Suppressor macrophage (primary cell): Measurements from ENCODE around the gene UBC.
"Not testable (repeated sequence)": the region's sequence is repeated elsewhere in the genome, so short reads cannot be mapped to it uniquely, and the experiment has no call there.

Experiments used
- DNase-seq, 4 experiments: peaks; one replicate each; pipeline ENCODE4 v3.0.0-alpha.2; 2020 to 2022

Gene UBC

DNA sequence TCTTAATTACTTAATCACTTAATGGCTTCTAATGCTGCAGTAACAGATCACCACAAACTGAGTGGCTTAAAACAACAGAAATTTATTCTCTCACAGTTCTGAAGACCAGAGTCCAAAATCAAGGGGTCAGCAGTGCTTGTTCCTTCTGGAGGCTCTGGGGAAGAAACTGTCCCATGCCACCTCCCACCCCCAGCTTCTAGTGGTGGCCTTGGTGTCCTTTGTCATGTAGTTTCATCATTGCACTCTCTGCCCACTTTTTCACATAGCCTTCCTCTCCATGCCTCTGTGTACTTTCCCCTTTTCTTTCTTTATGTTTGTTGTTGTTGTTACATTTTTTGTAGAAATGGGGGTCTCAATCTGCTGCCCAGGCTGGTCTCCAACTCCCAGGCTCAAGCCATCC, 16.1 kb upstream of the UBC start:
- DNase-seq = peak; percentile 60 to 80 (median 77)

DNA sequence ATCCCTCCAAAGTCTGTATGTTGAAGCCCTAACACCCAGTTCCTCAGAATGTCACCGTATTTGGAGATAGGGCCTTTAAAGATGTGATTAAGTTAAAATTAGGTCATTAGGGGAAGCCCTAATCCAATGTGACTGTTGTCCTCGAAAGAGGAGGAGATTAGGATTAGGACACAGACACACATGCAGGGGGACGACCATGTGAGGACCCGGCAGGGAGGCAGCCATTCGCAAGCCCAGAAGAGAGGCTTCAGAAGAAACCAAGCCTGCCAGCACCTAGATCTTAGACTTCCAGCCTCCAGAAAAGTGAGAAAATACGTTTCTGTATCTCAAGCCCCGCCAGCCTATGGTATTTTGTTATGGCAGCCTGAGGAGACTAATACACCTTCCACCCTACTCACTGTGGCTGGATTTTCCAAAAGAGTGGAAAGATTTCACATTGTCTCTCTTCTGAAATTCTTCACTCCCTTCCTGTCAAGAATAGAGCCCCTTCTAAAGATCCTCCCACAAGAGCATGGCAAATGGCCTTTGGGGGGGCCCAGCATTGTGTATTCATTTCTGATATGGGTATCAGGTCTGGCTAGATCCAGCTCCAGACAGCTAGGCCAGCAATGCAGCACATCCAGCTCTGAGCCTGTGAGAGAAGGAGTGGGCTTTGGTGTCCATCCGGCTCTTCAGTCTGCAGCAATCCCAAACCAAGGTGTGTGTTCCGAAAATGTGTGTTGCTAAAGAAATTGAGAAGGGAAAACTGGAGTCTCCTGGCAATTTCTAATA, 15.4 kb upstream of the UBC start:
- DNase-seq = no peak

DNA sequence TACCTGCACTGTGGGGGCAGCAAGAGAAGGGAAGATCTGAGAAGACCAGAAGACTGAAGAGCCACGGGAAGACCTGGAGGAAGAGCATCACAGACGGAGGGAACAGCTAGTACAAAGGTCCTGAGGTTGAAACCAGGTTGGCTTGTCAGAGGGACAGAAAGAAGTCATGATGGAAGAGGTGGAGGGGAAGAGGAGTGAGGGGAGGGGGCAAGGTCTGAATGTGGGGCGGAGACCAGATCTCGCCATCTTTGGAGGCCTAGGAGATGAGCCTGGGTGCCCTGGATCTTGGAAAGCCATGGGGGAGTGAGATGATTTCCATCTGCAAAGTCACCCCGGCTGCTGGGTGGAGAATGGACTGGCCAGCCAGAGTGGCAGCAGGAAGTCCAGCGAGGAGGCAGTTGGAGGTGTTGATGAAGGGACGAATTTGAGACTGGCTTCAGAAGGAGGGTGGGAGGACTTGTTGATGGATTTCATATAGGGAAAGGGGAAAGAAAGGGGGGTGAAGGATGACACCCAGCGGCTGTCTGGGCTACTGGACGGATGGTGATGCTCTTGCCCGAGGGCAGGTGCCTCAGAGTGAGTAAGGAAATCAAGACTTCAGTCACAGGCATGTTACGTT, 14.6 kb upstream of the UBC start:
- DNase-seq = no peak

DNA sequence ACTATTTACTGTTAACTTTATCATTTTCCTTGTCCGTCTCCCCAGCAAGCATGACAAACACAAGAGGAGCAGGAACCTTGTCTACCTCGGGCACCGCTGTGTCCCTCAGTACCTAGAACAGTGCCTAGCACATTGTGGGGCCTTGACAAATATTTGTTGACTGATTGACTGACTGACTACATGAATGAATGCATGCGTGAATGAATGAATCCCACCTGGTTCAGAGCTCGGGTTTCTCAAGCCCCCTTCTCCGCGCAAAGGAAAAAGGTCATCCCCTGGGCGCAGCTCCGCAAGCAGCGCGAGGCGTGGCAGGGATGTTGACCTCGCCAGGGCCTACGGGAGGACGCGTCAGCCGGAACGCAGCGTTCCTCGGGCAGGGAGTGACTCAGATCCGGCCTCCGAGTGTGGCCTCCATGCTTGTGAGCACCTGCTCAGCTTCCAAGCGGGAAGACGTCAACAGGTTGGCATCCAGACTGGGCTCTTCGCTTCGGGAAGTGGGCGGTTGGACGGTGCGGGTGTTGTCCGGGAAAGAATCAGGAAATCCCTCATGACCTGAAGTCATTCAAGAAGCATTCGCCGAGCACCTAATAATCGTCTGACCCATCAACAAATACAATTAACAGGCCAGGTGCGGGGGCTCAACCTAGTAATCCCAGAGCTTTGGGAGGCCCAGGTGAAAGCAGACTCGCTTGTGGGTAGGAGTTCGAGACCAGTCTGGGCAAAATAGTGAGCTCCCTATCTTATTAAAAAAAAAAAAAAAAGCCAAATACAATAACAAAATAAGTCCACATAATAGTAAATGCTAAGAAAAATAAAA, 13.9 kb upstream of the UBC start:
- peak; percentile 42 to 74 (median 58) for DNase-seq

DNA sequence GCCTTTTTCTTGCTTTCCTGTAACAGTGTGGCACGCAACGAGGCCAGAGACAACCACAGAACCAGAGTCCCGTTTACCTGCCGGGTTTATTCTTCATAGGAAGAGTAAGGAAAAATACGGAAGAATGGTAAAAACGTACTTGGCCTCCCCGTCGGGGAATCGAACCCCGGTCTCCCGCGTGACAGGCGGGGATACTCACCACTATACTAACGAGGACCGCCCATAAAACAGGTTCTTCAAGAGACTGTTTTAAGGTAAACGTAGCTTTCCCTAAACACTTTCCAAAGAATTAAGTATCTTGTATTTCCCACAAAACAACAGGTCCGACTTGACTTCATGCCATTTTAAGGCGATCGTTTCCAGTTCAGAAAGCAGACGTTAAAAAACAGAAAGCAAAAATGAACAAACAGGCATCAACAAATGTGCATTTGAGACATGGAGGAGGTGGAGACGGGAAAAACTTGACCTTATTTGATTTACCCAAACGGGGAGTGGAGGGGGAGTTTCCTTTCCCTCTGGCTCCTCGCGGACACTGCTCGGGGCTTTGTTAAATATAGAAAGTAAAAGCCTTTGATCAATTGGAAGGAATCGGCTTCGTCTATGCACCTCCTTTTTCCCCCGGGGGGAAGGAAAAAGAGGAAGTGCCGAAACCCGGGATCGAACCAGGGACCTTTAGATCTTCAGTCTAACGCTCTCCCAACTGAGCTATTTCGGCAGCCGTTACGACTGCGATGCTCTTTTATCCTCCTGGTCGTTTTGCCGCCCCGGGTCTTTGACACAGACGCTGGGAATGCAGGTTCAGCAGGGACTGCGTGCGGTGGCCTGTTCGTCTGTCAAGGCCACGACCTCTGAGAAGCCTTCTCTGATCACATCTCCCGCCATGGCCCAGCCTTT, 13.0 kb upstream of the UBC start:
- DNase-seq = peak; percentile 91 to 97 (median 92)

DNA sequence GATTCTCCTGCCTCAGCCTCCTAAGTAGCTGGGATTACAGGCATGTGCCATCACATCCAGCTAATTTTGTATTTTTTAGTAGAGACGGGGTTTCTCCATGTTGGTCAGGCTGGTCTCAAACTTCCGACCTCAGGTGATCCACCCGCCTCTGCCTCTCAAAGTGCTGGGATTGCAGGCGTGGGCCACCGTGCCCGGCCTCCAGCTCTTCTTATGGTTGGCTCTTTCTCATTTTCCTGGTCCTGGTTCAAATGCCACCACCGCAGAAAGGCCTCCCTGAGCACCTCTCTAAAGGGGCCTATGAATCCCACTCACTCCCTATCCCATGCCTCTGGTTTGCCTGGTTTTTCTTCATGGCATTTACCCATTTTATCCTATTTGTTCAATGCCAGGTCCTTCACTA, 11.3 kb upstream of the UBC start:
- not testable (repeated sequence) for DNase-seq

DNA sequence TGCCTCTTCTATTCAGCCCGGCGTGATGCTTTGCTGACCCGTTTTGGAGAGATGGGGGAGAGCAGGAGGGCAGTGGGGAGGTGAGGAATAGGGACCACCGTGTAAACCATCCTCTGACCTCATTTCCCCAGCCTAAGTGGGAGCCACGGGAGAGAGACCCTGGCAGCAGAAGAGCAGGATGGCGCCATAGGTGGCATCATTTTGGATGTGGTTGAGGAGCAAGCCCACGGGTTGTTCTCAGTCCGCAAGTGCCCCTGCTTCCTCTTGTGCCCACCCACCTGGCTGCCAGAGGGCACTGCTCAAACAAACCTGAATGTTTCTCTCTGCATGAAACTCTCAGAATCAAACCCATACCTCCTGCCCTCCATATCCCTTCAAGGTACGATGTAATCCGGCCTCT, 10.7 kb upstream of the UBC start:
- DNase-seq = no peak

DNA sequence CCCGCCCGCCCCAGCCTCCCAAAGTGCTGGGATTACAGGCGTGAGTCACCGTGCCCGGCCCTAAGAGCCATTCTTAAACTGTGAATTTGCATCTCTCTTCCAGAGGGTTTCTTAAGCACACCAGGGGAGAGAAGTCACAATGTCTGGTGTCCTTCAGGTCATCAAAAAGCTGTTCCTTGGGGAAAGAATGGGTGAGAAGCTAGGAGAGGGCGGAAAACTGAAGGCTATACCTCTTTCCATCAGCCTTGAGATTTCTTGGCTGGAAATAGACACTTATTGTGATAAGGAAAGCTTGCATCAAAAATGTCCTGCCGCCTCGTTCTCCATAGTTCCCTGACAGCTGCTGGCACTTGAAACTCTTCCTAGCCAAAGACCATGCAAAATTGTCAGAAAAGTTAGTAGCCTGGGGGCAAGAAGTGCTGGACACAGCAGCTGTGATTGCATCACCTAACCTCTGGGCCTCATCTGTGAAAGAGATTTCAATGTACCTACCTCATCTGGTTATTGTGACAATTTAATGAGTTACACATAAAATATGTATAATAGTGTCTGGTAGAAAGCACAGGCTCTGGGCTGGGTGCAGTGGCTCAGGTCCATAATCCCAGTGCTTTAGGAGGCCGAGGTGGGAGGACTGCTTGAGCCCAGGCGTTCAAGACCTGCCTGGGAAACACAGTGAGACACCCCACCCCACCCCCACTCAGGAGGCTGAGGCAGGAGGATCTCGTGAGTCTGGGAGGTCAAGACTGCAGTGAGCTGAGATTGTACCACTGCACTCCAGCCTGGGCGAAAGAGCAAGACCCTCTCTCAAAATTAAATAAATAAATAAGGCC, 9.7 kb upstream of the UBC start:
- no peak for DNase-seq

DNA sequence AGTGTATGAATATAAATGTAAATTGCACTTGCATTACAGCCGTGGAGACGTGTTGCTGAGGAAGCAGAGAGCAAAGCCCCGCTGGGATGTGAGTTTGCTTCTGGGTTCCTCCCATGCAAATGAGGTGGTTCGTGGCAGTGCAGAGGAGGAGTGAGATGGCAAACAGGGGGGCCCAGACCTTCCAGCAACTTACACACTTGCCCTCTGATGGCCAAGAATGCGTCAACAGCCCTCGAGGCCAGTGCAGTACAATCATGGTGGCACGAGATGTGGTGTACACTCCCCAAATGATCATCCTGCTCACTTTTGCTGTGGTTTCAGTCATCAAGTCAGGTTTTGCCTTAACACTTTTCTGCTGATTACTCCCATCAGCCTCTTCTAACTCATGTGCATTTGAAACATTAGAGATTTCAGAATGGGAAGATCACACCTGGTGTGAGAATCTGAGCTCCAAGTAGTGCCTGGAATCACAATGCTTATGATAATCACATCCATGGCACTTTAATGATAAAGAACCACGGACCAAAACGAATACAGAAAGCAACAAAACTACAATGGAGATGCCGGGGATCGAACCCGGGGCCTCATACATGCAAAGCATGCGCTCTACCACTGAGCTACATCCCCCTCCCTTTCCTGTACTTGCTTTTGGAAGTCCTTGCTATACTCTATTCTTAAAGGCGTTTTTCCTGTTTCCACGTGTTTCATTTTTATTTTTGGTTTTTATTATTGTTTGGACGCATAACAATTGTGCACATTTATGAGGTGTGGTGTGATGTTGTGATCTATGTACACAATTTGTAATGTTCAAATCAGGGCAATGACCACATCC, 7.0 kb upstream of the UBC start:
- peak; percentile 83 to 93 (median 86) for DNase-seq

DNA sequence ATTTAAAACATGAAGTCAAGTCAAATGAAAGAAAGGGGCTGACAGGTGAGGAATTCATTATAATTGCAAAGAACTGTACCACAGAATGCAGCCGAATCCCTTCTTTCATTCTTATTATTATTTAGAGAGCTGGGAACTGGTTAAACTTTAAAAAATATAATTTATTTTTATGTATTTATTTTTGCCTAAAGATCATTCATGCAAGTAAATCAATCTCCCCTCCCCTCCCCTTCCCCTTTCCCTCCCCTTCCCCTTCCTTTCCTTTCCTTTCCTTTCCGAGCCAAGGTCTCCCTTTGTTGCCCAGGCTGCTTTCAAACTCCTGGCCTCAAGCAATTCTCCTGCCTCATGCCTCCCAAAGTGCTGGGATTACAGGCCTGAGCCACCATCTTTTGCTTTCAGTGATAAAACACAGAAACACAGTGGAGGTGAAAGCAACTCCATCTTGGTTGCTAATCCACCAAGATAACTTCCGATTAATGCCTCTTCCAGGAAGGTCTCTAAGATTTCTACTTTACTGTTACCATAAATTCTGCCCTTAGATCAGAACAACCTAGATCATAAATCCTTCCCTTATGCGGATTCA, 6.0 kb upstream of the UBC start:
- DNase-seq = no peak

DNA sequence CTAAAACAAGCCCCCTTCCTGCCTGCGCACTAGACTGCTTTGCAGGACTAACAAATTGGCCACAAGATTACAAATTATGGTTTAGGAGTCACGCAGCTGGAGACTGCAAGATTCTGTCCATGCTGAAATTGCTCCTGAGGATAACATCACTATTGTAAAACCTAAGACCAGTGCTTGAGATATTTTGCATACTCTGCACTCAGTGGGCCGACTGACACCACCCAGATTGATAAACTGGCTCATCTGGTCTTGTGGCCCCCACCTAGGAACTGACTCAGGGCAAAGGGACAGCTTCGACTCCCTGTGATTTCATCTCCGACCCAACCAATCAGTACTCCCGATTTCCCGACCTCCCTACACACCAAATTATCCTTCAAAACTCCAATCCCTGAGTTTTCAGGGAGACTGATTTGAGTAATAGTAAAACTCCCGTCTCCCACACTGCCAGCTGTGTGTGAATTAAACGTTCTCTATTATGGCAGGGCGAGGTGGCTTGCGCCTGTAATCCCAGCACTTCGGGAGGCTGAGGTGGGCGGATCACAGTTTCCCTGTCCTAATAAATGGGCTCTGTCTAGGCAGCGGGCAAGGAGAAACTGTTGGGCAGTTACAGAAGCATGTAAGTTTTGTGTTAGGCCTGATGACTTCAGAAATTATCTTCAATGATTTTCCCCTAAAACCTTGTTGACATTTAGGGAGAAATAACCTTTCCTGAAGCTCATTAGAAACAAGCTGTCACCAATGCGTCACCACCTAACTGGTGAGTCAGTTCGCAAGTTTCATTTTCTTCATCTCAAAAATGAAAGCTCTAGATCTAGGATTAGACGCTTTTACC, 5.3 kb upstream of the UBC start:
- peak; percentile 70 to 91 (median 78) for DNase-seq

DNA sequence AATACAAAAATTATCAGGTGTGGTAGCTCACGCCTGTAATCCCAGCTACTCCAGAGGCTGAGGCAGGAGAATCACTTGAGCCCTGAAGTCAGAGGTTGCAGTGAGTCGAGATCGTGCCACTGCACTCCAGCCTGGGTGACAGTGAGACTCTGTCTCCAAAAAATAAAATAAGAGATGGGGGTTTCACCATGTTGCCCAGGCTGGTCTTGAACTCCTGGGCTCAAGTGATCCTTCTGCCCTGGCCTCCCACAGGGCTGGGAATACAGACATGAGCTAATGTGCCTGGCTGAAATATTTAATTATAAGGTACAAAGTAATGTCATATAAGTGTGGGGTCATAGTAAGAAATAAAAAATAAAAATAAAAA, 4.2 kb upstream of the UBC start:
- DNase-seq = not testable (repeated sequence)

DNA sequence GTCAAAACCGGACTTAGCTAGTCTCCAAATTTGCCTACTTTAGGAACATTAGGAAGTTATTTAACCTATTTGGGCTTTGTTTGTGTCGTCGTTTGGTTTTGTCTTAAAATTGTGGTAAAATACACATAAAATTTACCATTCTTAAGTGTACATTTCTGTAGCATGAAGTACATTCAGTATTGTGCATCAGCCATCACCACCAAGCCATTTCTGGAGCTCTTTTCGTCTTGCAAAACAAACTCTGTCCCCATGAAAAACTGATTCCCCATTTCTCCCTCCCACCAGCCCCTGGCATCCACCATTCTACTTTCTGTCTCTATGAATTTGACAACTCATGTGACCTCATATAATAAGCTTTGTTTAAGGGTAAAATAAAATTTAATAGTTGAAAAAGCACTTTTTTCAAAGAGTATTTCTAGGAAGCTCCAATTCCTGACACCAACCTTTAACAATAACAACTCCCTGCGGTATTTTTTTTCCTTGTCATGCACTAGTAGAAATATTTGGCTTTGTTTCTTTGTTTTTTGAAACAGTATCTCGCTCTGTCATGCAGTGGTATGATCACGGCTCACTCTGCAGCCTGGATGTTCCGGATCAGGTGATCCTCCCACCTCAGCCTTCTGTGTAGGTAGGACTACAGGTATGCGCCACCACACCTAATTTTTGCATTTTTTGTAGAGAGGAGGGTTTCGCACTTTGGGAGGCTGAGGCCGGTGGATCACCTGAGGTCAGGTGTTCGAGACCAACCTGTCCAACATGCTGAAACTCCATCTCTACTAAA, 3.6 kb upstream of the UBC start:
- DNase-seq = peak; percentile 55 to 76 (median 72)

DNA sequence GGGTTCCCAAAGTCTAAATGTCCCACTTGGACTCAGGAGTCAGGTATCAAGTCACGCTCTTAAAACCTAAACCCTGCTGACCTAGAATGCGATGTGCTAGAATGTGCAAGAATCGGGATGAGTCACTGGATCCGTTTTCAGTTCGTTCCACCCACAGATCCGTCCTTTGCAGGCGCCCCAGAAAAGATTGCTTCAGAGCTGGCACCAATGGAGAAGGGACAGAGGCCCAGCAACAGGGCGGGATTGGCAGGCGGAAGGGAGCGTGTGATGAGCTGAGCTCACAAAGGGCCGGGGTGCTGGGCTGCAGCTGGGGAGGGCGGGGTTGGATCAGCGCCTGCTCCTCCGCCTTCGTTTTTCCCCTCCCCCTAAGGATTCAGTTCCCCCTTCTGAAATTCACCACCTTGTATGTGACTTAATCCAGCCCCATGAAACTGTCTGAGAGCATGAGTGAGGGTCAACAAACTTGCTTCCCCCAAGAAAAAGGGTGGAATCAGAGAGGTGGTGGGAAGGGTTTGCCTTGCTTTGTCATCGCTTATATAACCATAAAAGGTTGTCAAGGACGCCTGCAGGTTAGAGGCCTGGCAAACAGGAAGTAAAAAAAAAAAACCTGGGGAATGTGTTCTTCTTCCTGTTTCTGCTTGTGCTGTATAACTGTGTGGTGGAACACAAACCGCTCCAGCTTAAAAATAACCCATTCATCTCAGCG, 2.8 kb upstream of the UBC start:
- peak; percentile 98 to 100 (median 98) for DNase-seq

DNA sequence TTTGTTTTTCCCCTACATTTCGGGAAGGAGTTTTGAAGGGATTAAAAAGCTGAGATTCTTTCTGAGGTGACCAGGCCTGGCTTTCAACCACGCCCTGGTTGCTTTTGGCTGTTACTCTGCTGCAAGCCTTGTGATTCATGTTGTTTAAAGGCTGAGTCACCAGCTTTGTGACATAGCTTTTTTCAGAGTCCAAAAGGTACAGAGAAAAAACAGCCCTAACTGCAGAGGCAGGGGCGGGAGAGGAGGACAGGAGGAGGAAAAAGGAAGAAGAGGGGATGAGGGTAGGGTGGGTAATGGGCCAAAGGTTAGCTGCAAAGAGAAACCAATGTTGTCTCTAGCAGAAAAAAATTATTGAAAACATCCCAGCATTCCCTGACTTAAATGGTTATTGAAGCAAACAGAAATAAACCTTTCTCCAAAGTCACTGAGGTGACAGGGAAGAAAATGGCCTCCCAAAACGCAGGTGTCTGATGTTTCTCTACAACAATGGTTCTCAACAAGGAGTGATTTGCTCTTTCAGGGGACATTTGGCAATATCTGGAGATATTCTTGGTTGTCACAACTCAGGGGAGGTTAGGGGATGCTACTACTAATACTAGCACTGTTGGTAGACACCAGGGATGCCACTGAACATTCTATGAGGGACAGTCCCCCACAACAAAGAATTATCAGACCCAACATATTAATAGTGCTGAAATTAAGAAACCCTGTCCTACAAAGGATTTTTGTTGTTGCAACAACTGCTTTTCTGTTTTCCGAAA, 2.1 kb upstream of the UBC start:
- peak; percentile 84 to 94 (median 90) for DNase-seq

DNA sequence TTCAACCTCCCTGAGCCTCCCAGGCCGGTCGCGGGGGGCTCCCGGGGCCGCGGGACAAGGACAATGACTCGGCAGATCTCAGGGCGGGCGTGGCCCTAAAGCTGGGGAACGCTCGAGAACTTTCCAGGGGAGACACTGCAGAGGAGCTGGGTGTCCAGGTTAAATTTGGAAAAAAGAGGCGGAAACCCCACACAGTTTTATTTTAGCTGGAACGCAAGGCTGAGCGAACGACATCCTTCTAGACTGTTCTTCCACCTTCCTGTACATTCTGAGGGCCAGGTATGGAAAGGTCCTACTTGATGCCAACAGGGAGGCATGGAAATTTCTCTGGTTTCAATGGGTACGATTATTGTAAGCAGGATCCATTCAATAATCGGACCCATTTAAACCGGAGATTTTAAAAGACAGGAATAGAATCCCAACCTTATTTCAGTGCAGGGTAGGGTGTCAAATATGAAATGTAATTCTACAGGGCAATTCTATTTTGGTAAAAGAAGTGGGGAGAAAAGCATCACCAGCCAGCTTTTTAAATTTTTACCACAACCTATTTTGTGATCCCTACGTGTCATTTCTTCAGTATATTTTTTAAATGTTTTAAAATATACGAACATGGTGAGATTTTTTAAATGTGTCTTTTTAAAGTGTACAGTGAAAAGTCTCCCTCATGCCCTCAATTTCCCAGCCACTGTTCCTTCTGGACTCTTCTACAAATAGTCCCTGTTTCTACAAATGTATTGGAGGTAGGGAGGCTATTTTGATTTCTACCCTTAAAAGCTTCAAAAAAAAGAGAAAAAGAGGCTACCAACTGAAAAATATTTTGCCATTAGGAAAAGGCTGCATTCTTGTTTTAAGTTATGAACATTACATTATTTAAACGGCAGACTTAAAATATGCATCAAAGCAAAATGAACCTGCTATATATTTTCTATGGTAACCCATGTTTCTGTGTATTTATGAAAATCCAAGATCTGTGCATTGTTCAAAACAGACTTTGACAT, 1.1 kb upstream of the UBC start:
- peak; percentile 72 to 84 (median 78) for DNase-seq
